Measurements from ENCODE around the gene TSEN15.
A peak's percentile ranks its signal among the peaks of the same experiment; 100 is the strongest.
"Not testable (repeated sequence)": the region's sequence is repeated elsewhere in the genome, so short reads cannot be mapped to it uniquely, and the experiment has no call there.

TSEN15 gene

DNA sequence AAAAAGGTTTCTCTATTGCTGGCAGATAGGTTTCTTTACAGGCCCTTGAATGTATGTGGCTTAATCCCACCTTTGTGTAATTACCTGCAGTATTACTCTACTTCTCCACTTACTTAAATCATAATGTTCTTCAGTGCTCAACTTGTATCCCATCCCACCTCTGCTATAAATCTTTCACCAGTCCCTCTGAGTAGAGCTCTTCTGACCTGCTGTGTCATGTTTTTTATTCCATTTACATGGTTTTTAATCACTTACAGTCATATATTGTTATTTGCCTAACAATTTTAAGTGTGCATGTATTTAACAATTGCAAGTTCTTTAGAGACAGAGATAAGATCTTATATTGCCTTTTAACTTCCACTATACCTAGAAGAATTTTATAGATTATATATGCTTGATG, 2.4 kb downstream of the TSEN15 start:
- no peak for DNase-seq (ENCODE audit: low spot score)

GRCh38 chr1:184056921-184057555, 5.5 kb downstream of the TSEN15 start:
- peak; percentile 43 for DNase-seq (ENCODE audit: low spot score)

DNA sequence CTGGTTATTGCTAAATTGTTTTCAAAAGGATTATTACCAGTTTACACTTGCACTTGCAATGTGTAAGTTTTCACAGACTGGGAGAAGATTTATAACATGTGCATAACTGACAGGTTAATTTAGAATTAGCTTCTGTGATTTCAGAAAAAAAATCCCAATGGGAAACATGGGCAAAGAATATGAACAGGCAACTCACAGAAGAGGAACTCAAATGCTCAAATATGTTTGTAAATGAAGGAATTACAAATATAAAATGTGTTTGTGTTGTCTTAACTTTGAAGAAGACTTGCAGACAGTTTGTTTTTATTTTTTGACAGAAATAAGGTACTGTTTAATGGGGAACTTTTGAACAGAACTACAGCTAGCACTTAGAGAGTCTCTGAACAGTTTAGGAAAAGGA, 8.4 kb downstream of the TSEN15 start:
- no peak for DNase-seq (ENCODE audit: low spot score)

GRCh38 chr1:184060316-184060715, 8.8 kb downstream of the TSEN15 start:
- DNase-seq (ENCODE audit: low spot score): no peak

GRCh38 chr1:184061396-184062003, 10.0 kb downstream of the TSEN15 start:
- no peak for DNase-seq (ENCODE audit: low spot score)

- no peak for DNase-seq (ENCODE audit: low spot score)
Observed at GRCh38 chr1:184062640-184063286, 11.2 kb downstream of the TSEN15 start.

GRCh38 chr1:184065559-184065958, 14.0 kb downstream of the TSEN15 start:
- DNase-seq (ENCODE audit: low spot score): no peak

DNA sequence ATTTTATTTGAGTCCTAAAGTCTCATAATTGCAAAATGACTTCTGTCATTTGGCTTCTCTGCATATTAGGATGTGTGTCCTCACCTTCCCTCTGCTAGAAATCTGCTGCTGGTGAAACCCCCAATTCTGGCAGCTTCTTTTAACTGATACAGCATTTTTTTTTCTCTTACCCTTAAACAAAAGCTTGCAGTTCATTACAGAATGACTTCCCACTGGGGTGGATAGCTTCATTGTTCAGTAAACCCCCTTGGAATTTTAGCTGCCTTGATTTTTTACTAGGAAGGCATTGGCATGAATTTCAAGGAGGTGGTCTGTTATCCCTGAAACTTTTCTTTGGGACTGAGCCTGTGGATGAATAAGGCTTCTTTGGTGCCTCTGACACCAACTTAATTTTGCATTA, 16.8 kb downstream of the TSEN15 start:
- DNase-seq (ENCODE audit: low spot score): no peak

DNA sequence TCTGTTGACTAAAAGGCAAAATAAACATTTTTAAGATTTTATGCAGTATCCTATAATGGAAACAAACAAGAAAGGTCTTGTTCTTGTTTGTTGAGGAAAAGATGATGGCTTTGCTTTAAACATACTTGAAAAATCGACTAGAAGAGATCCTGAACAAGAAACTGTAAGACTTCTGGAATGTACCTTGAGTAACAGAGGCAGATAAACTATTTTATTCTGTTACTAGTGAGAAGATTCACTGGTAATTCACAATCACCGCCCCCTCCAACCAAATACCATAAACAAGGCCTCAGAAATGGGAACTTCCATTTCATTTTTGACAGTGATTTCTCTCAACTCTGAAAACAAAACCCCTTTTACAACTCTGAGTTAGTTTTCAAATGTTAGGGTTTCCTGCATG, 18.1 kb downstream of the TSEN15 start:
- DNase-seq (ENCODE audit: low spot score): no peak

- no peak for DNase-seq (ENCODE audit: low spot score)
Observed at GRCh38 chr1:184072376-184072775, 20.8 kb downstream of the TSEN15 start.

DNA sequence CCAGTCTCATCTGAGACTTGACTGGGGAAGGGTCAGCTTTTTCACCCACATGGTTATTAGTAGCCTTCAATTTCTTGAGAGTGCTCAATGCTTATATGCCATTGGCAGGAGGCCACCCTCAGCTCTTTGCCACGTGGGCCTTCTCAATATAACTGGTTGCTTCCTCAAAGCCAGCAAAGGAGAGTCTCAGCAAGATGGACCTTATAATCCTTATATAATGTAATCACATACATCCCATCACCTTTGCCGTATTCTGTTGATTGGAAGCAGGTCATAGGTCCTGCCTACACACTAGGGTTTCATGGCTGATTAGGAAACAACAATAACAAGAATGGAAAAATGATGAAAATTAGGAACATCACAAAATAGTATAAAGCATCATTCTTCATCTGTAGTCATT, 22.9 kb downstream of the TSEN15 start:
- DNase-seq (ENCODE audit: low spot score): no peak

- DNase-seq (ENCODE audit: low spot score): peak; percentile 72
Observed at GRCh38 chr1:184075055-184076029, 23.8 kb downstream of the TSEN15 start.

DNA sequence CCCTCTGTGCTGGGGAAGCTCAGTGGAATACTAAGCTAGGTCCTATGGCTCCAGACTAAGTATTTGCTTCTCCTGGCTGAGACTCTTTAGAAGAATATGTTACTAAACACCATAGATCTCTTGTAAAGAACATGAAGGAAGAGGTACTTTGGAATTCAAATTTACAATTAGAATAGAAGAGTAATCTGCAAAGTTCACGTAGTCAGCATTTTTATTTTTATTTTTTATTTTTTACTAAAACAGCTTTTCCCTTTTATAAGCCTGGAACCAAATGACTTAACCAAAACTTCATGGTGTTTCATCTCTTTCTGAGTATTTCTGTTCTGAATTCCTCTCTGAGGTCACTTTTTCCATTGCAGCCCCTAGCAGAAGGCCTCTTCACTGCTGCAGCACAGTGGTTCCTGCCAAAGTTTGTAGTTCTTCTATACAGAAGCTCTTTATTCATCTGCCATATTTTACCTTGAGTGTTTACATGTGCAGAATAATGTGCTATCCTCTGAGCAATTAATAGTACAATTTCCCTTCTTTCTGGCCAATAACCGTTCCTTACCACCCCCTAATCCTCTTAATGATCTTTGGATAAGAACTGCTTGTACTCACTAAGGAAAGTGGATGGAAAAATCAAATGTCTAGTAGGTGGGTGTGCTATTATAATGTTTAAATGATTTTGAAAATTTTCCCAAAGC, 27.2 kb downstream of the TSEN15 start:
- no peak for DNase-seq (ENCODE audit: low spot score)

DNA sequence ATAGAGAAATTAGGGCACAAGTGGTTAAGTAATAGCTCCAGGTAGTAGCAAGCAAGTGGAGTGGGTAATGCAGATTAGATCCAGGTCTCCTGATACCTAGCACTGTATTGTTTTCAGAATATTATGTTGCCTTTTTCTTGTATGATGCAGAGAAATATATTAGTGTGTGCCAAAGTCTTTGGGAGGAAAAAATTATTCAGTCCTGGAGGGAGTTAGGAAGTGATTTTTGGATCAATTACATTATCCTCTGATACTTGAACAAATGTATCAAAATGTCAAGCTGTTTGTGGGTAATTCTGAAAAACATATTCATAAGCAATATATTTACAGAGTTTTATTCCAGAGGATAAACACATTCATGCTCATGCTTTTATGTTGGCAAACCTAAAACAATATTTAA, 28.8 kb downstream of the TSEN15 start:
- DNase-seq (ENCODE audit: low spot score): no peak

- DNase-seq (ENCODE audit: low spot score): no peak
Observed at GRCh38 chr1:184082541-184083415, 31.2 kb downstream of the TSEN15 start.

GRCh38 chr1:184085667-184086066, 34.1 kb downstream of the TSEN15 start:
- no peak for DNase-seq (ENCODE audit: low spot score)

DNA sequence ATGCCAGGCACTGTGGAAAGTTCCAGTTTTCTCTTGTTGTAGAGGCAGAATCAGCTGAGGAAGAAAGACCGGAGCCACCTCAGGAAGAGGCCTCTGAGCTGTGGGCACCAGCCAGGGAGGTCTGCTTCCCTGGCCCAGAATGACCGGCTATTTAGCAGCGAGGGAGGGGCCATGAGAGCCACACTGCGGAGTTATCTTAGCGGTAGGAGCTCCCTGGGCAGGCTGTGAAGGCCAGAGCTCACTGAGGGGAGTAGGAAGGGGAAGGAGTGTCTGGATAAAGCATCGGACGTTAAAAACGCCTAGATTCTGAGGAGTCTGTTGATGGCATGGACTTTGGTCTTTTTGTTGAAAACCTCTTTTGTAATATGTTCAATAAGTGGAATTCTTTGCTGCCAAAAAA, 36.5 kb downstream of the TSEN15 start:
- DNase-seq (ENCODE audit: low spot score): no peak

DNA sequence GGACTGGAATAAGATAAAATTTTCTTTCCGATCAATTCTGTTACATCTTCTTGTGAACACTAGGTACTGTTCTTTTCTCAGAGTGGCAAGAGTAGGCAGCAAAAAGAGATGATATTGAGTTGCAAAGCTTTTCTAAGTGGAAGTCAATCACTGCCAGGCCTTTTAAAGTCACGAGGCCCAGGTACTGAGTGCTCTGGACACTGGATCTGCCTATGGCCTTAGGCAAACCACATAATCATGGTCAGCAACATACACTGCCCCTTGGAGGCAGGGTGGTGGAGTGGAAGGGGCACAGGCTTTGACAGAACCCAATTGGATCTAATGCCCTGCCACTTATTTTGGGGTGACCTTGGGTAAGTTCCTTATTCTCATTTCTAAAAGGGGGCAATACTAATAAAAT, 41.5 kb downstream of the TSEN15 start:
- DNase-seq (ENCODE audit: low spot score): no peak

DNA sequence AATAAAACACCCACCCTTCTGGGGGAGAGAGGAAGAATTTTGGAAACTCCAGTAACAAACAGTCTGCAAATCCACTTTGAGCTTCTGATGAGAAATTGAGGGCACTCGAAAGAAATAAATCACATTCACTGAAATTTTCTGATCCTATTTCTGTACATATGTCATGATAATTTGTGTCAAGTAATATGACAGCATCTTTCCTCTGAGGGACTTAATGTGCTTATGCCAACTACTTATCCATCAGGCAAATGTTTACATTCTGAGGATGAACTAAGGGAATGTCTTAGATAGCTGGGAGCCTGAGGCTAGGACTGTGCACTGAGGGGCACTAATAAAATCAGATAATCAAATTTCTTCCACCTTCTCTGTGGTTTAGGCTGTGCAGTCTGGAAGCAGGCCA, 44.5 kb downstream of the TSEN15 start:
- DNase-seq (ENCODE audit: low spot score): no peak

DNA sequence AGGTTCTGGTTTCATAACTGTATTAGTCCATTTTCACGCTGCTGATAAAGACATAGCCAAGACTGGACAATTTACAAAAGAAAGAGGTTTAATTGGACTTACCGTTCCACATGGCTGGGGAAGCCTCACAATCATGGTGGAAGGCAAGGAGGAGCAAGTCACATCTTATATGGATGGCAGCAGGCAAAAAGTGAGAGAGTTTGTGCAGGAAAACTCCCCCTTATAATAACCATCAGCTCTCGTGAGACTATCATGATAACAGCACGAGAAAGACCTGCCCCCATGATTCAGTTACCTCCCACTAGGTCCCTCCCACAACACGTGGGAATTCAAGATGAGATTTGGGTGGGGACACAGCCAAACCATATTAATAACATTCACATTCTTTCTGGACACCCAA, 45.0 kb downstream of the TSEN15 start:
- DNase-seq (ENCODE audit: low spot score): not testable (repeated sequence)

GRCh38 chr1:184101141-184101540, 49.6 kb downstream of the TSEN15 start:
- DNase-seq (ENCODE audit: low spot score): no peak
